ENCODE measurements around the gene SGK1. TPM values are rescaled to one million over a fixed set of nuclear protein-coding genes. Genes with fewer than 3 reads are reported as not detected.
"Not testable (repeated sequence)": the region's sequence is repeated elsewhere in the genome, so short reads cannot be mapped to it uniquely, and the experiment has no call there.

The SGK1 gene
- total RNA-seq, 1 experiment from 2014 or later, result 31.0 TPM

DNA sequence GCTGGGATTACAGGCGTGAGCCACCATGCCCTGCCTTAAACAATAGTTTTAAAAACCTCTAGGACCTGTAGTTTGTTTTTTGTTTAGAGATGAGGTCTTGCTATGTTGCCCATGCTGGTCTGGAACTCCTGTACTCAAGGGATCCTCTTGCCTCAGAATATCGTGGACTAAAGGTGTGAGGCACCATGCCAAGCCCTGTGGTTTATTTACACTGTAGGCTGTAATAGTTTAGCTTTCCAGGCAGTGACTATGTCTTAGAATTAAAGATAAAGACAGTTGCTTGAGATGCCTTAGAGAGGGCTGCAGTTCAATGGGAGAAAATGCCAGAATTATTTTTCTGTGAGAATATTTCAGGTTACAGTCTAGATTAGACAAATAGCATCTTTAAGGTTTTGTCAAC lies 72.9 kb downstream of the SGK1 start:
- no peak for DNase-seq (ENCODE audit: low read depth)
- in situ Hi-C loops (cut with HindIII; ENCODE audit: low pct_unique_long_range_greater_than_20kb, low sequenced_read_pairs), result no loop called here

GRCh38 chr6:134240665-134241431 lies 77.1 kb downstream of the SGK1 start:
- in situ Hi-C loops (cut with HindIII; ENCODE audit: low pct_unique_long_range_greater_than_20kb, low sequenced_read_pairs), result no loop called here
- no peak for DNase-seq (ENCODE audit: low read depth)

- in situ Hi-C loops (cut with HindIII; ENCODE audit: low pct_unique_long_range_greater_than_20kb, low sequenced_read_pairs), result no loop called here
Observed at GRCh38 chr6:134238960-134239795, 78.7 kb downstream of the SGK1 start.

DNA sequence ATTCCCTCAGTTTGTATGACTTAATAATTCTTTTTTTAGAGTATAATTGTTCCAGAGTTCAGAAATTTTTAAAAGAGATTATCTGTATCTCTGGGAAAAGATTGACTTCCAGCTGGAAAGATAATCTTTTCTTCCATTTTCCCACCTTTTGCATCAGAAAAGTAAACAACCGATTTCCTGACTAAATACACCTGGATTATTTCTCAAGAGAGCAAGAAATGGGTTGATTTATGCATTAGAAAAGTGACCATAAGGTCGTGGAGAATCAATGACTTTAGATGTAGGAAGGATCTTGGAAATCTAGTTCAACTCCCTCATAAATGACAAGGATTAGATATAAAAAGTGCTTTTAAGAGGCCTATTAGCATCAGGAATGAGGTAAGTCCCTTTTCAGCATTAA lies 79.9 kb downstream of the SGK1 start:
- in situ Hi-C loops (cut with HindIII; ENCODE audit: low pct_unique_long_range_greater_than_20kb, low sequenced_read_pairs), result no loop called here
- DNase-seq (ENCODE audit: low read depth), result no peak

More at GRCh38 chr6:134238960-134239795, 78.7 kb downstream of the SGK1 start:
- DNase-seq (ENCODE audit: low read depth), result no peak

DNA sequence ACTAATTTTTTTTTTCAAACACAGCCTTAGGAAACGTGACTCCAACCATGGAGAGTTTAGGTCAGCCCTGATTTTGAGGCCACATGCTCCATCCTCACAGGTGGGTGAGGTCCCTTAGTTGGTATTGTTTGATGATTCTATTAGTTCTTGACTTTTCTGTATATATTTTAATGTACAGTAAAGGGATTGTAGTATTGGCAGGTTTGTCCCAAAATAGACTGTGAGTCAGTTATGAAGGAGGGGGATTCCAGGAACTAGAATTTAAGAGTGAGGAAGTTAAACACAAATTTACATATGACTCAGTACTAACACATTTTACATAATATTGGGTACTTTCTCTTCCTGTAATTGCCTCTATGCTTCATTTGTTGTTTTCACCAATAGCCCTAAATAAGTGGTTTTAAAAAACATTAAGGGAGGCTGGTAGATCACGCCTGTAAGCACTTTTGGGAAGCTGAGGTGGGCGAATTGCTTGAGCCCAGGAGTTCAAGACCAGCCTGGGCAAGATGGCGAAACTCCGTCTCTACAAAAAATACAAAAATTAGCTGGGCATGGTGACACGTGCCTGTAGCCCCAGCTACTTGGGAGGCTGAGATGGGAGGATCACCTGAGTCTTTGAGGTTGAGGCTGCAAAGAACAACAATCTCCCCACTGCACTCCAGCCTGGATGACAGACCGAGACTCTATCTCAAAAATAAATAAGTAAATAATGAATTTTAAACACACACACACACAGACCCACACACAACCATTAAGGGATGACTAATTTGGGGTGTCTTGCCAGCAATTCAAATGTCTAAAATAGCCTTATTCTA lies 81.8 kb downstream of the SGK1 start:
- in situ Hi-C loops (cut with HindIII; ENCODE audit: low pct_unique_long_range_greater_than_20kb, low sequenced_read_pairs), result no loop called here
- DNase-seq (ENCODE audit: low read depth), result peak; percentile 41

- DNase-seq (ENCODE audit: low read depth); in situ Hi-C loops (cut with HindIII; ENCODE audit: low pct_unique_long_range_greater_than_20kb, low sequenced_read_pairs): not testable (repeated sequence)
Observed at GRCh38 chr6:134235334-134235733, 82.6 kb downstream of the SGK1 start.

- in situ Hi-C loops (cut with HindIII; ENCODE audit: low pct_unique_long_range_greater_than_20kb, low sequenced_read_pairs), result no loop called here
Observed at GRCh38 chr6:134233180-134233955, 84.5 kb downstream of the SGK1 start.

GRCh38 chr6:134230940-134231339 lies 87.0 kb downstream of the SGK1 start:
- no peak for DNase-seq (ENCODE audit: low read depth)
- in situ Hi-C loops (cut with HindIII; ENCODE audit: low pct_unique_long_range_greater_than_20kb, low sequenced_read_pairs), result no loop called here

More at GRCh38 chr6:134233180-134233955, 84.5 kb downstream of the SGK1 start:
- no peak for DNase-seq (ENCODE audit: low read depth)

DNA sequence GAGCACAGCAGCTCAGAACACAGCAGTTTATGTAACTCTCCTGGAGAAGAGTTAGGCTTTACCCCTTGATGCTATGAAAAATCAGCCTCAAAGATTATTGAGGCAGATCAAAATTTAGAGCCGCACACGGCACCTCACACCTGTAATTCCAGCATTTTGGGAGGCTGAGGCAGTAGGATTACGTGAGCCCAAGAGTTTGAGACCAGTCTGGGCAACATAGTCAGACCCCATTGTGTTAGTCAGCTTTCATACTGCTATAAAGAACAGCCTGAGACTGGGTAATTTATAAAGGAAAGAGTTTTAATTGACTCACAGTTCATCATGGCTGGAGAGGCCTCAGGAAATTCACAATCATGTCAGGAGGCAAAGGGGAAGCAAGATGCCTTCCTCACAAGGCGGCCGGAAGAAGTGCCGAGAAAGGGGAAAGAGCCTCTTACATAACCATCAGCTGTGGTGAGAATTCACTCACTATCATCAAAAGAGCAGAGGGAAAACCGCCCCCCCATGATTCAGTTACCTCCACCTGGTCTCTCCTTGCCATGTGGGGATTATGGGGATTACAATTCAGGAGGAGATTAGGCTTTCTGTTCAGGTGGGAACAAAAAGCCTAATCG lies 87.7 kb downstream of the SGK1 start:
- DNase-seq (ENCODE audit: low read depth), result no peak
- in situ Hi-C loops (cut with HindIII; ENCODE audit: low pct_unique_long_range_greater_than_20kb, low sequenced_read_pairs), result no loop called here

- DNase-seq (ENCODE audit: low read depth), result no peak
- in situ Hi-C loops (cut with HindIII; ENCODE audit: low pct_unique_long_range_greater_than_20kb, low sequenced_read_pairs), result no loop called here
Observed at GRCh38 chr6:134229520-134229919, 88.4 kb downstream of the SGK1 start.

GRCh38 chr6:134223796-134224420 lies 94.0 kb downstream of the SGK1 start:
- in situ Hi-C loops (cut with HindIII; ENCODE audit: low pct_unique_long_range_greater_than_20kb, low sequenced_read_pairs), result no loop called here
- DNase-seq (ENCODE audit: low read depth), result peak; percentile 12

DNA sequence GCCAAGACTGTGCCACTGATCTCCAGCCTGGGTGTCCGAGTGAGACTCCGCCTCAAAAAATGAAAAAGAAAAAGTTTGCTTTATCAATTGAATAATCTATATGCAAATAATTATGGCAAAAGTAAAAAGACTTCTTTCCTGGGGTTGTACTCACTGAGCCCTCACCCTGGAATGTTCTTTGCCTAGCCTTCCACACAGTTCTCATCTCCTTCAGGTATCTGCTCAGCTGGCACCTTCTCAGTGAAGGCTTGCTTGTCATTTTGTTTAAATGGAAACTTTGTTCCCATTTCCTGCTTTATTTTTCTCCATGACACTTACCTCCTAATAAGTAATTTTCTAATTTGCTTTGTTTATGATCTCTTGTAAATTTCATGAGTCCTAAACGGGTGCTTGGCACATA lies 96.7 kb downstream of the SGK1 start:
- in situ Hi-C loops (cut with HindIII; ENCODE audit: low pct_unique_long_range_greater_than_20kb, low sequenced_read_pairs), result no loop called here

DNA sequence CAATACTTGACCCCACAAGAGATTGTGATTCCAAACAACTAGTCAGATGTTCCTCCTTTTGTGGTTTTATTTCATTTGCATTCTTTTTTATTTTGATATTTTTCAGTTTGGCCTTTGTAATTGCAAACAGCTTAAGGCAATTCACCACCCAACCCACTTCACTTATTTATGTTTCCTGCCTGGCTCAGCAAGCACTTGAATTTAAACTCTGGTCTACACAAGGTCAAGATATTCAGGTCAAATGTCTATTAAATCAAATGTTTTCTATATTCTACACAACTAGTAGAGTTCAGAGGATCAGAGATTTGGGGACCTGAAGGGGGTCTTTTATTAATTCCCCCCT lies 100.1 kb downstream of the SGK1 start:
- in situ Hi-C loops (cut with HindIII; ENCODE audit: low pct_unique_long_range_greater_than_20kb, low sequenced_read_pairs), result no loop called here
- no peak for DNase-seq (ENCODE audit: low read depth)

More for the DNA sequence above, 96.7 kb downstream of the SGK1 start:
- no peak for DNase-seq (ENCODE audit: low read depth)

- peak; percentile 54 for DNase-seq (ENCODE audit: low read depth)
- in situ Hi-C loops (cut with HindIII; ENCODE audit: low pct_unique_long_range_greater_than_20kb, low sequenced_read_pairs), result no loop called here
Observed at GRCh38 chr6:134217105-134217797, 100.7 kb downstream of the SGK1 start.

GRCh38 chr6:134216301-134217010 lies 101.5 kb downstream of the SGK1 start:
- no peak for DNase-seq (ENCODE audit: low read depth)

GRCh38 chr6:134213410-134213809 lies 104.5 kb downstream of the SGK1 start:
- in situ Hi-C loops (cut with HindIII; ENCODE audit: low pct_unique_long_range_greater_than_20kb, low sequenced_read_pairs); DNase-seq (ENCODE audit: low read depth): not testable (repeated sequence)

More at GRCh38 chr6:134216301-134217010, 101.5 kb downstream of the SGK1 start:
- in situ Hi-C loops (cut with HindIII; ENCODE audit: low pct_unique_long_range_greater_than_20kb, low sequenced_read_pairs), result no loop called here
